K562 (cell line): ENCODE data around the gene DNAAF3. TPM values are rescaled to one million over a fixed set of nuclear protein-coding genes. Genes with fewer than 3 reads are reported as not detected.

Source experiments
- CC2D1A ChIP-seq: fragments of 450-650 bp; IDR thresholded peaks from 2 replicates; pipeline ENCODE4 v1.6.1; 2017; ENCODE audit warnings: mild to moderate bottlenecking
- CCNT2 ChIP-seq: IDR thresholded peaks from 2 replicates; pipeline ENCODE4 v1.6.1; 2011; ENCODE audit warnings: borderline replicate concordance, low read depth, mild to moderate bottlenecking, moderate library complexity, mixed read lengths, low read length; ENCODE audit not compliant: insufficient read length; ENCODE audit errors: extremely low read depth
- E2F3 ChIP-seq: fragments of 250-450 bp; sonication (Bioruptor Pico); IDR thresholded peaks from 2 replicates; pipeline ENCODE4 v1.4.0; 2020; ENCODE audit warnings: mild to moderate bottlenecking
- EGR1 ChIP-seq: fragments of 450-650 bp; conservative IDR thresholded peaks from 2 replicates; pipeline ENCODE4 v1.6.1; 2017; ENCODE audit warnings: mild to moderate bottlenecking
- ETV6 ChIP-seq, 3 experiments: fragments of 150-350 bp in 1 of 3; sonication (generic) in 1 of 3; formaldehyde crosslinking in 1 of 3; IDR thresholded peaks; 2 replicates each; pipeline versions ENCODE4 v1.6.1 to v1.8.0; 2014 to 2022; ENCODE audit warnings: borderline replicate concordance in 2 of 3, low read depth in 2 of 3, antibody characterized with exemption in 1 of 3, low read length in 1 of 3, mild to moderate bottlenecking in 1 of 3, missing genetic modification reagents in 1 of 3
- FOXM1 ChIP-seq, 2 experiments: fragments of 450-650 bp in 1 of 2; sonication (generic) in 1 of 2; formaldehyde crosslinking in 1 of 2; IDR thresholded peaks; 2 replicates each; pipeline versions ENCODE4 v1.6.1 to v1.9.0; 2017 to 2022; ENCODE audit warnings: low read depth in 2 of 2, mild to moderate bottlenecking in 2 of 2, missing genetic modification reagents in 1 of 2, moderate library complexity in 1 of 2
- GABPB2 ChIP-seq: fragments of 250-450 bp; sonication (Bioruptor Pico); conservative IDR thresholded peaks from 2 replicates; pipeline ENCODE4 v1.5.1; 2021; ENCODE audit warnings: mild to moderate bottlenecking
- GATAD2A ChIP-seq: fragments of 450-650 bp; IDR thresholded peaks from 2 replicates; pipeline ENCODE4 v1.6.1; 2017
- HNRNPH1 ChIP-seq: fragments of 200-400 bp; formaldehyde crosslinking; optimal IDR thresholded peaks from 2 replicates; pipeline ENCODE3; 2017; ENCODE audit warnings: low read depth, mild to moderate bottlenecking, low read length, moderate library complexity
- JUND ChIP-seq, 2 experiments: IDR thresholded peaks; 2 replicates in 1 of 2; 3 replicates in 1 of 2; pipeline ENCODE4 v1.6.1; 2011; ENCODE audit warnings: borderline replicate concordance in 2 of 2, low read depth in 2 of 2, low read length in 2 of 2, improper control_type of control experiment in 1 of 2, missing biosample characterization in 1 of 2, missing genetic modification characterization in 1 of 2, missing genetic modification reagents in 1 of 2
- PHF20 ChIP-seq: fragments of 450-650 bp; IDR thresholded peaks from 2 replicates; pipeline ENCODE4 v1.6.1; 2018; ENCODE audit not compliant: partially characterized antibody
- RAD21 ChIP-seq, 2 experiments: fragments of 250-450 bp in 1 of 2; fragments of 450-650 bp in 1 of 2; sonication (Bioruptor Pico) in 1 of 2; formaldehyde crosslinking in 1 of 2; IDR thresholded peaks in 1 of 2; conservative IDR thresholded peaks in 1 of 2; 2 replicates each; pipeline versions ENCODE4 v1.4.0 to v1.8.0; 2020 to 2022; ENCODE audit warnings: mild to moderate bottlenecking in 2 of 2, moderate library complexity in 1 of 2
- RNF2 ChIP-seq: sonication (generic); IDR thresholded peaks from 2 replicates; pipeline ENCODE4 v1.6.1; 2016
- SOX6 ChIP-seq: fragments of 450-650 bp; IDR thresholded peaks from 2 replicates; pipeline ENCODE4 v1.6.1; 2014; ENCODE audit warnings: mild to moderate bottlenecking
- TBL1XR1 ChIP-seq, 2 experiments: IDR thresholded peaks; 2 replicates each; pipeline ENCODE4 v1.6.1; 2012; ENCODE audit warnings: improper control_type of control experiment in 2 of 2, low read length in 2 of 2, mild to moderate bottlenecking in 1 of 2
- TOE1 ChIP-seq, 2 experiments: fragments of 450-650 bp in 1 of 2; sonication (generic) in 1 of 2; formaldehyde crosslinking in 1 of 2; IDR thresholded peaks; 2 replicates each; pipeline versions ENCODE4 v1.7.1 to v1.8.0; 2016 to 2022; ENCODE audit warnings: borderline replicate concordance in 2 of 2, mild to moderate bottlenecking in 2 of 2, antibody characterized with exemption in 1 of 2, inconsistent platforms in 1 of 2, low read depth in 1 of 2, missing genetic modification reagents in 1 of 2, moderate library complexity in 1 of 2
- ZEB2 ChIP-seq: fragments of 450-650 bp; IDR thresholded peaks from 2 replicates; pipeline ENCODE4 v1.6.1; 2016
- polyA plus RNA-seq, 8 experiments: library from polyadenylated mRNA; depleted of rRNA in 4 of 8; stranded (reverse) in 5 of 8; unstranded in 3 of 8; fragments of >200 nt; fragmentation: Nextera tagmentation in 2 of 8; fragmentation: Illumina TruSeq in 1 of 8; extraction: Ambion mirVana in 2 of 8; extraction: Trizol in 1 of 8; gene quantifications; 2 replicates each; pipeline versions ENCODE4 v1.2.1 to v1.2.3, GENCODE V29; 2011 to 2014; ENCODE audit warnings: inconsistent platforms in 1 of 8, missing spikeins in 1 of 8
- total RNA-seq, 7 experiments: library from RNA; depleted of rRNA in 6 of 7; stranded (reverse); fragments of >200 nt in 6 of 7; fragmentation: Illumina TruSeq in 2 of 7; extraction: Trizol in 2 of 7; gene quantifications; 2 replicates each; pipeline versions ENCODE4 v1.2.1 to v1.2.3, GENCODE V29; 2011 to 2021; ENCODE audit warnings: low replicate concordance in 1 of 7
- TF ChIP-seq, protein P1 (sequence below), 3 experiments: fragments of 200-800 bp in 1 of 3; sonication (Bioruptor generic) in 1 of 3; sonication (generic) in 1 of 3; formaldehyde crosslinking in 1 of 3; IDR thresholded peaks; 2 replicates each; pipeline versions ENCODE4 v1.6.1 to v1.8.0; 2016 to 2022; ENCODE audit warnings: mild to moderate bottlenecking in 2 of 3, missing compliant biosample characterization in 2 of 3, missing genetic modification characterization in 2 of 3, missing genetic modification reagents in 1 of 3
- TF ChIP-seq, protein P2 (sequence below): fragments of 450-650 bp; IDR thresholded peaks from 2 replicates; pipeline ENCODE4 v1.7.1; 2018; ENCODE audit warnings: mild to moderate bottlenecking, low read depth; ENCODE audit not compliant: partially characterized antibody

Gene DNAAF3
- total and polyA plus RNA-seq, 9 of the 15 experiments (the other 6 are each of a cell fraction or from before 2014, with no cell fraction given) = 21.6 to 61.5 (median 43.0) TPM

DNA sequence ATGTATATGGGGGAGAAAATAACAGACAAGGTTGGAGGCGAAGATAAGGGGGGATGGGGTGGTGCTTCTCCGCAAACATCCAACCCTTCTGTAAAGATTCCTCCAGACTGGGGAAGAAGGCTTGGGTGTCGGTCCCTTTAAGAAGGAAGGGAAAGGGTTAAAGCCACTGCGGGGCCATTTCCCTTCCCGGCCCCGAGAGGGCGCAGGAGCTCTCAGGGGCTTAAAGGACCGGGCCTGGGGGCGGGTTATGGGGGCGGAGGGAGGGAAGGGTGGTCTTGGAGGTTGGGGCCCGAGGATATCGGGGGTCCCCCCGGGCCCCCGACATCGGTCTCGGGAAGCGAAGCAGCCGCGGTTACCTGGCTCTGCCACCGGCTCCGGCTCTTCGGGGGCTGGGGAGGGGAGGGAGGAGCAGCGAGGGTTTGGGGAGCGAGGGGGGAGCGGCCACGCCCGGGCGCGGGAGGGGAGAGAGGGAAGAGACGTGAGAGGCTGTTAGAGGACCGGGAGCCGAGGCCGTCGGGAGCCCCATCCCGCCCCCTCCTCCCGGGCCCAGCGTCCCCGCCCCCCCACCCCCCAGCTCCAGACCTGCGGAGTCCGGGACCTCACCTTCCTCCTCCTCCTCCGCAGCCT lies 20.2 kb downstream of the DNAAF3 start (continued):
- TF ChIP-seq GATAD2A (peak; percentile 81; the same call in 1 of the 2 replicates), RAD21 (CRISPR knock-in tag; conservative IDR thresholded peaks at IDR 0.05 in 1 of 2, IDR thresholded peaks at IDR 0.05 in 1 of 2) (peak; percentile 43 to 53), RNF2 (0 out of 2 replicates have a peak, but pooled peaks have one; percentile 33), CCNT2 (no peak), ZEB2 (peak; percentile 26; the same call in 1 of the 2 replicates), HNRNPH1 (no peak), TOE1 (IDR thresholded peaks at IDR 0.05; ENCODE audit: borderline replicate concordance) (peak; percentile 89), TOE1 (CRISPR knock-in tag; IDR thresholded peaks at IDR 0.05; ENCODE audit: borderline replicate concordance, low read depth) (no peak), TBL1XR1 (IDR thresholded peaks at IDR 0.05; ENCODE audit: low read length in 2 of 2) (peak; percentile 64 to 65; a peak in 3 of 4 replicates), JUND (IDR thresholded peaks at IDR 0.05; ENCODE audit: borderline replicate concordance, low read depth, low read length) (peak; percentile 47), JUND (tag; IDR thresholded peaks at IDR 0.05; ENCODE audit: borderline replicate concordance, low read depth, low read length) (no peak; the same call in 2 of the 3 replicates), GABPB2 (no peak), CC2D1A (0 out of 2 replicates have a peak, but pooled peaks have one; percentile 56), PHF20 (peak; percentile 49), FOXM1 (IDR thresholded peaks at IDR 0.05; ENCODE audit: low read depth) (peak; percentile 83), FOXM1 (CRISPR knock-in tag; IDR thresholded peaks at IDR 0.05; ENCODE audit: low read depth) (0 out of 2 replicates have a peak, but pooled peaks have one; percentile 17), ETV6 (IDR thresholded peaks at IDR 0.05; ENCODE audit: borderline replicate concordance in 1 of 2, low read depth in 2 of 2, low read length in 1 of 2) (0 out of 4 replicates have a peak, but pooled peaks of 1 of the 2 experiments have one; percentile 19), ETV6 (CRISPR knock-in tag; IDR thresholded peaks at IDR 0.05; ENCODE audit: borderline replicate concordance) (no peak), E2F3 (CRISPR knock-in tag) (no peak), SOX6 (0 out of 2 replicates have a peak, but pooled peaks have one; percentile 29), EGR1 (peak; percentile 90)
- TF ChIP-seq, protein P1, sequence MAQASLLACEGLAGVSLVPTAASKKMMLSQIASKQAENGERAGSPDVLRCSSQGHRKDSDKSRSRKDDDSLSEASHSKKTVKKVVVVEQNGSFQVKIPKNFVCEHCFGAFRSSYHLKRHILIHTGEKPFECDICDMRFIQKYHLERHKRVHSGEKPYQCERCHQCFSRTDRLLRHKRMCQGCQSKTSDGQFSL (CRISPR knock-in tag; IDR thresholded peaks at IDR 0.05) = no peak
- TF ChIP-seq, protein P1 (tag; IDR thresholded peaks at IDR 0.05) = peak in 1 of 2 experiments; percentile 47; a peak in 2 of 4 replicates
- TF ChIP-seq, protein P2, sequence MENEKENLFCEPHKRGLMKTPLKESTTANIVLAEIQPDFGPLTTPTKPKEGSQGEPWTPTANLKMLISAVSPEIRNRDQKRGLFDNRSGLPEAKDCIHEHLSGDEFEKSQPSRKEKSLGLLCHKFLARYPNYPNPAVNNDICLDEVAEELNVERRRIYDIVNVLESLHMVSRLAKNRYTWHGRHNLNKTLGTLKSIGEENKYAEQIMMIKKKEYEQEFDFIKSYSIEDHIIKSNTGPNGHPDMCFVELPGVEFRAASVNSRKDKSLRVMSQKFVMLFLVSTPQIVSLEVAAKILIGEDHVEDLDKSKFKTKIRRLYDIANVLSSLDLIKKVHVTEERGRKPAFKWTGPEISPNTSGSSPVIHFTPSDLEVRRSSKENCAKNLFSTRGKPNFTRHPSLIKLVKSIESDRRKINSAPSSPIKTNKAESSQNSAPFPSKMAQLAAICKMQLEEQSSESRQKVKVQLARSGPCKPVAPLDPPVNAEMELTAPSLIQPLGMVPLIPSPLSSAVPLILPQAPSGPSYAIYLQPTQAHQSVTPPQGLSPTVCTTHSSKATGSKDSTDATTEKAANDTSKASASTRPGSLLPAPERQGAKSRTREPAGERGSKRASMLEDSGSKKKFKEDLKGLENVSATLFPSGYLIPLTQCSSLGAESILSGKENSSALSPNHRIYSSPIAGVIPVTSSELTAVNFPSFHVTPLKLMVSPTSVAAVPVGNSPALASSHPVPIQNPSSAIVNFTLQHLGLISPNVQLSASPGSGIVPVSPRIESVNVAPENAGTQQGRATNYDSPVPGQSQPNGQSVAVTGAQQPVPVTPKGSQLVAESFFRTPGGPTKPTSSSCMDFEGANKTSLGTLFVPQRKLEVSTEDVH = no peak
